RWPE2 (cell line): ENCODE results near the gene LINGO1.

ENCODE experiments used
- ATAC-seq: fragments of 200-7000 bp; cut with Tn5 transposase; 3 replicates; pipeline ENCODE4 v1.9.1; 2021; ENCODE audit warnings: low read depth
- DNase-seq: peaks from one replicate; pipeline ENCODE4 v3.0.0-alpha.2; 2020; ENCODE audit warnings: low spot score
- H3K27ac ChIP-seq: fragments of 450-650 bp; 2 replicates; pipeline ENCODE4 v1.5.1; 2017; ENCODE audit warnings: mild to moderate bottlenecking; ENCODE audit not compliant: poor library complexity, severe bottlenecking
- H3K27me3 ChIP-seq: fragments of 250-450 bp; sonication (Bioruptor Pico); 2 replicates; pipeline ENCODE4 v1.5.1; 2021; ENCODE audit warnings: mild to moderate bottlenecking, moderate library complexity; ENCODE audit not compliant: insufficient read depth, poor library complexity, severe bottlenecking
- H3K36me3 ChIP-seq: fragments of 250-450 bp; sonication (Bioruptor Pico); 2 replicates; pipeline ENCODE4 v1.5.1; 2020; ENCODE audit warnings: low read depth, mild to moderate bottlenecking, moderate library complexity
- H3K4me1 ChIP-seq: fragments of 250-450 bp; sonication (Bioruptor Pico); 2 replicates; pipeline ENCODE4 v1.5.1; 2021; ENCODE audit warnings: mild to moderate bottlenecking, moderate library complexity; ENCODE audit not compliant: insufficient read depth, poor library complexity, severe bottlenecking
- H3K4me3 ChIP-seq: fragments of 250-450 bp; sonication (Bioruptor Pico); 2 replicates; pipeline ENCODE4 v1.5.1; 2021; ENCODE audit warnings: mild to moderate bottlenecking, moderate library complexity; ENCODE audit not compliant: severe bottlenecking
- H3K9me3 ChIP-seq: fragments of 250-450 bp; sonication (Bioruptor Pico); 2 replicates; pipeline ENCODE4 v1.5.1; 2021; ENCODE audit warnings: mild to moderate bottlenecking, moderate library complexity; ENCODE audit not compliant: severe bottlenecking
- TF ChIP-seq, protein P1 (sequence below): fragments of 450-650 bp; IDR thresholded peaks from one replicate; pipeline ENCODE4 v1.5.1; 2017; ENCODE audit warnings: mild to moderate bottlenecking, moderate library complexity; ENCODE audit not compliant: poor library complexity, severe bottlenecking

Gene LINGO1, protein sequence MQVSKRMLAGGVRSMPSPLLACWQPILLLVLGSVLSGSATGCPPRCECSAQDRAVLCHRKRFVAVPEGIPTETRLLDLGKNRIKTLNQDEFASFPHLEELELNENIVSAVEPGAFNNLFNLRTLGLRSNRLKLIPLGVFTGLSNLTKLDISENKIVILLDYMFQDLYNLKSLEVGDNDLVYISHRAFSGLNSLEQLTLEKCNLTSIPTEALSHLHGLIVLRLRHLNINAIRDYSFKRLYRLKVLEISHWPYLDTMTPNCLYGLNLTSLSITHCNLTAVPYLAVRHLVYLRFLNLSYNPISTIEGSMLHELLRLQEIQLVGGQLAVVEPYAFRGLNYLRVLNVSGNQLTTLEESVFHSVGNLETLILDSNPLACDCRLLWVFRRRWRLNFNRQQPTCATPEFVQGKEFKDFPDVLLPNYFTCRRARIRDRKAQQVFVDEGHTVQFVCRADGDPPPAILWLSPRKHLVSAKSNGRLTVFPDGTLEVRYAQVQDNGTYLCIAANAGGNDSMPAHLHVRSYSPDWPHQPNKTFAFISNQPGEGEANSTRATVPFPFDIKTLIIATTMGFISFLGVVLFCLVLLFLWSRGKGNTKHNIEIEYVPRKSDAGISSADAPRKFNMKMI

DNA sequence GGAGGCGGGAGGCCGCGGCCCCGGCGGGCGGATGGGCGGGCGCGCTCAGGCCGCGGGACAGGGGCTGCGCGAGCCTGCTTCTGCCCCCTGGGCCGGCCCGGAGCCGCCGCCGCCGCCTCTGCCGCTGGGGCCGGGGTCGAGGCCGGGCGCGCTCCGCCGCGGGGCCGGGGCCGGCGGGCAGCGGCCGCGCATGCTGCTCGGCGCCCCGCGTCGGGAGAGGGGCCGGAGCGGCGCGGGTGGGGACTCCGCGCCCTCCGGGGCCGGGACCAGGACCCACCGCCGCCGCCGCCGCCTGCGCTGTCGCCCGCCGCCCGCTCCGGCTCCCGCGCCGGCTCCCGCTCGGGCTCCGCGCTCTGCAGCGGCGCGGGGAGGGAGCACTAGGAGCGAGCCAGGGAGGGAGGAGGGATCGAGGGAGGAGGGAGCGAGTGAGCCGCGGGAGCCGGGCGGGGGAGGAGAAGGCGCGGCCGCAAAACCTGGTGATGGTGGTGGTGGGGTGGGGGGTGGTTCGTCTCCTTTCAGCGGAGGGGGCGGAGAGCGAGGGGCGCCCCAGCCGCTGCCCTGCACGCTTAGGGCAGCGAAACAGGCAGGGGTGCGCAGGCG lies at the start of gene LINGO1:
Gene LINGO1, minus strand, starts transcription at position 379 of the 600 bp plus-strand sequence. CDS start 597 bp downstream, outside the sequence.
- no peaks in the 10 kb centered on the region for H3K9me3 ChIP-seq
- H3K4me1 ChIP-seq, result no peaks in the 10 kb centered on the region
- DNase-seq (no peak), ATAC-seq (peak; percentile 1; the same call in 2 of the 3 replicates)
- H3K36me3 ChIP-seq, result no peaks in the 10 kb centered on the region
- H3K27me3 ChIP-seq, result peaks cover 34% of the 10 kb centered on the region
- peak within 1 kb of the TSS; percentile 28 for H3K4me3 ChIP-seq
- H3K27ac ChIP-seq, result no peak within 1 kb of the TSS
- TF ChIP-seq, protein P1, sequence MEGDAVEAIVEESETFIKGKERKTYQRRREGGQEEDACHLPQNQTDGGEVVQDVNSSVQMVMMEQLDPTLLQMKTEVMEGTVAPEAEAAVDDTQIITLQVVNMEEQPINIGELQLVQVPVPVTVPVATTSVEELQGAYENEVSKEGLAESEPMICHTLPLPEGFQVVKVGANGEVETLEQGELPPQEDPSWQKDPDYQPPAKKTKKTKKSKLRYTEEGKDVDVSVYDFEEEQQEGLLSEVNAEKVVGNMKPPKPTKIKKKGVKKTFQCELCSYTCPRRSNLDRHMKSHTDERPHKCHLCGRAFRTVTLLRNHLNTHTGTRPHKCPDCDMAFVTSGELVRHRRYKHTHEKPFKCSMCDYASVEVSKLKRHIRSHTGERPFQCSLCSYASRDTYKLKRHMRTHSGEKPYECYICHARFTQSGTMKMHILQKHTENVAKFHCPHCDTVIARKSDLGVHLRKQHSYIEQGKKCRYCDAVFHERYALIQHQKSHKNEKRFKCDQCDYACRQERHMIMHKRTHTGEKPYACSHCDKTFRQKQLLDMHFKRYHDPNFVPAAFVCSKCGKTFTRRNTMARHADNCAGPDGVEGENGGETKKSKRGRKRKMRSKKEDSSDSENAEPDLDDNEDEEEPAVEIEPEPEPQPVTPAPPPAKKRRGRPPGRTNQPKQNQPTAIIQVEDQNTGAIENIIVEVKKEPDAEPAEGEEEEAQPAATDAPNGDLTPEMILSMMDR, result no peak

DNA sequence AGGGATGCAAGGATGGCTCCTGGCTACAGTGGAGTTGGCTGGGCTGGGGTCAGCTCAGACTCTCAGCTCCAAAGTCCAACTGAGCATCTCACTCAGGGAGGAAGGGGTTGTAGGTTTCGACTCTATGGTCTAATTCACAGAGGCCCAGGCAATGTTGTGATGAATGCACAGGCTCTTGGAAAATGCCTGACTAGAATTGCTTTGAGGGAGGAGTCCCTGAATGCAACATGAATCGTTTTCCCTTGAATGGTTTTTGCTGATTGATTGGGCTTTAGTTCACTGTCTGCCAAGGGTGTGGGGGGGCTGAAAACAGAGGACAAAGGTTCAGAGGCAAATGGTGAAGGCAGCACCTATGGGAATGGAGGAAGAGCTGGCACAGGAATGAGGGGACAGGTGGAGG lies 48.6 kb upstream of the LINGO1 start:
- no peak for DNase-seq
- no peaks in the 10 kb centered on the region for H3K4me1 ChIP-seq
- TF ChIP-seq, protein P1, result no peak
- no peak for ATAC-seq
- H3K4me3 ChIP-seq, result no peak overlapping the region
- no peaks in the 10 kb centered on the region for H3K27me3 ChIP-seq
- no peaks in the 10 kb centered on the region for H3K36me3 ChIP-seq
- H3K9me3 ChIP-seq, result no peaks in the 10 kb centered on the region
- no peak overlapping the region for H3K27ac ChIP-seq

DNA sequence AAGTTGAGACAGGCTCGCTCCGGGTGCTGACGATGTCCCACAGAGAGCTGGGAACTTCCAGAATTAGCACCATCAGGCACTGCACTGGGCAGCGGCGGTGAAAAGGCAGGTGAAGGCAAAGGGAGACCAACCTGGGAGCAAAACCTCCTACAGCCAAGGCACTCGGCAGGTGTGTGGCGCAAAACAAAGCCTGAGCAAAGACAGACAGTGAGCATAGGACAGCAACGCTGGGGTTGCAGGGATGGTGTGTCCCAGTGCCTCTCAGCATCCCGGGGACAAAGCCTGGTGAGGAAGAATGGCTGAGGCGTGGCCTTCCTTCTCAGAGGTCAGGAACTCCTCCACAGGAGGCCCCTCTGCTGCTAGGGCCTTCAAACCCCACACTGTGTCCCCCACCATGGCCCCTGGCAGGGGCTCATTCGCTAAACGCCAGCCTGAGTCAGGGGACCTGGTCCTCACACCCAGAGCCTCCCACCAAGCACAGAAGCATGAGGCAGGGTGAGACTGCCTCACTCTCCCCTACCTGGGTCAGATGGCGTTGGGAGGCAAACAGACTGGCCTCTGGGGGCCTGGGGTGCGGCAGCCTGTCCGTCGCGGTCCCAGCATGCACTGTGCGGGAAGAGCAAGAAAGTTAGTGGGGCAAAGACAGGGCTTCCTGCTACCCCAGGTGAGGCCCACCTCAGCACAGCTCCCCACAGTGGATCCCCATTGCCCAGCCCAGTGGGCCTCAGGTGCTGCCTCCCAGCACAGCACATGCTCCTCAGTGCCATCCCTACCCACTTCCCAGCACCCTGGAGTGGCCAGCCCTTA lies 44.1 kb upstream of the LINGO1 start:
- no peak overlapping the region for H3K4me3 ChIP-seq
- DNase-seq (no peak), ATAC-seq (no peak)
- H3K27me3 ChIP-seq, result peaks cover 18% of the 10 kb centered on the region
- TF ChIP-seq, protein P1, result no peak
- no peak overlapping the region for H3K27ac ChIP-seq
- no peaks in the 10 kb centered on the region for H3K9me3 ChIP-seq
- H3K36me3 ChIP-seq, result no peaks in the 10 kb centered on the region
- no peaks in the 10 kb centered on the region for H3K4me1 ChIP-seq

DNA sequence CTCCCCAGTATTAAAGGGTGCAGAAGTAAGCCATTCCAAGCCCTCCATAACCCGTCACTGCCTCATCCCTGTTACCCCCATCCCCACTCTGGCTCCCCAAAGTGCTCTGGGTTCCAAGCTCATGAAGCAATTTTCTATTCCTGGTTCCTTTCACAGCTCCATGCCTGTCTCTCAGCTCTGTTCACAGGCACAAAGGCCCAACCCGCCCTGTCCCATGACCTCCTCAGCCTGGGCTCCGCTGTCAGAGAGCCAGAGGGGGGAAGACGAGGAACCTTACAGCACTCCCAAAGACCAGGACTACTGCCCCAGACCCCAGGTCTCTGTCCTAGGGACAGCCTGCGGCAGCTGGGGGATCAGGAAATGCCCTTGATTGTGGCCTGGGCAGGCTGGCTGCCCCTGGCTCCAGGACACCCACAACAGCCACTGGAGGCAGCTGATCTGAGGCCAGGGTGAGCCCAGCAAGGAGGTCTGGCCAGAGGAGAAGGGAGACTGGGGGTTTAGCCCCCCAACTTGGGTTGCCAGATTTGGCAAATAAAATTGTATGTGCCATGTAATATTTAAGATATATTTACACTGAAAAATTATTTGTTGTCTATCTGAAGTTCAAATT lies 43.2 kb upstream of the LINGO1 start:
- Histone ChIP-seq H3K9me3 (no peaks in the 10 kb centered on the region), H3K36me3 (no peaks in the 10 kb centered on the region), H3K4me3 (no peak overlapping the region), H3K27ac (no peak overlapping the region), H3K4me1 (no peaks in the 10 kb centered on the region), H3K27me3 (peaks cover 18% of the 10 kb centered on the region)
- no peak for DNase-seq
- TF ChIP-seq, protein P1, result no peak
- ATAC-seq, result no peak
